Measurements from ENCODE around the gene ZC3H4.

- TF ChIP-seq CTCF (conservative IDR thresholded peaks at IDR 0.05) (no peak), ZFX (IDR thresholded peaks at IDR 0.05) (no peak)
These were observed 8.9 kb downstream of the ZC3H4 start for GRCh38 chr19:47104680-47105079.

Data from C4-2B (cell line).